Hepatocyte (in vitro differentiated cells): ENCODE results near the gene SMAD3. TPM values are rescaled to one million over a fixed set of nuclear protein-coding genes. Genes with fewer than 3 reads are reported as not detected.
A peak's percentile ranks its signal among the peaks of the same experiment; 100 is the strongest.

Experiments
- DNase-seq: peaks from one replicate; pipeline ENCODE4 v3.0.0-alpha.2; 2016; ENCODE audit warnings: low spot score
- H2AFZ ChIP-seq: fragments of 200-600 bp; sonication (generic); 2 replicates; pipeline ENCODE4 v1.6.0; 2016; ENCODE audit warnings: antibody characterized with exemption, mild to moderate bottlenecking
- H3K27ac ChIP-seq: fragments of 200-600 bp; sonication (generic); 2 replicates; pipeline ENCODE4 v1.5.1; 2016; ENCODE audit warnings: mild to moderate bottlenecking
- H3K27me3 ChIP-seq: fragments of 200-600 bp; sonication (generic); 2 replicates; pipeline ENCODE4 v1.6.1; 2016
- H3K36me3 ChIP-seq: fragments of 200-600 bp; sonication (generic); replicated peaks from 2 replicates; pipeline ENCODE4 v1.5.1; 2016; ENCODE audit warnings: low read depth; ENCODE audit not compliant: insufficient read depth
- H3K4me1 ChIP-seq: fragments of 200-600 bp; sonication (generic); 2 replicates; pipeline ENCODE4 v1.5.1; 2016; ENCODE audit warnings: mild to moderate bottlenecking, moderate library complexity; ENCODE audit not compliant: insufficient read depth
- H3K4me2 ChIP-seq: fragments of 200-600 bp; sonication (generic); 2 replicates; pipeline ENCODE4 v1.6.0; 2016
- H3K4me3 ChIP-seq: fragments of 200-600 bp; sonication (generic); 2 replicates; pipeline ENCODE4 v1.5.1; 2016; ENCODE audit warnings: mild to moderate bottlenecking
- H3K79me2 ChIP-seq: fragments of 200-600 bp; sonication (generic); 2 replicates; pipeline ENCODE4 v1.6.0; 2017; ENCODE audit warnings: mild to moderate bottlenecking
- H3K9me2 ChIP-seq: fragments of 200-600 bp; sonication (generic); replicated peaks from 2 replicates; pipeline ENCODE4 v1.6.0; 2017; ENCODE audit warnings: mild to moderate bottlenecking; ENCODE audit not compliant: insufficient read depth
- H3K9me3 ChIP-seq: fragments of 200-600 bp; sonication (generic); 2 replicates; pipeline ENCODE4 v1.5.1; 2016; ENCODE audit warnings: low read depth, mild to moderate bottlenecking
- H4K20me1 ChIP-seq: fragments of 200-600 bp; sonication (generic); 2 replicates; pipeline ENCODE4 v1.6.0; 2016; ENCODE audit warnings: mild to moderate bottlenecking; ENCODE audit not compliant: insufficient read depth, poor library complexity, severe bottlenecking
- EZH2 ChIP-seq: fragments of 200-600 bp; sonication (generic); IDR thresholded peaks from 2 replicates; pipeline ENCODE4 v1.6.1; 2016; ENCODE audit warnings: antibody characterized with exemption, mild to moderate bottlenecking, borderline replicate concordance
- EZH2phosphoT487 ChIP-seq: fragments of 200-600 bp; sonication (generic); IDR thresholded peaks from one replicate; pipeline ENCODE4 v1.6.1; 2018; ENCODE audit warnings: antibody characterized with exemption, mild to moderate bottlenecking, low read depth, moderate library complexity; ENCODE audit not compliant: unreplicated experiment, severe bottlenecking
- WGBS: methylation state at CpG from one replicate; pipeline ENCODE4 v1.1.6; 2016; ENCODE audit warnings: low lambda C conversion rate; ENCODE audit errors: missing lambda C conversion rate; 5-methylcytosine and 5-hydroxymethylcytosine counted together
- polyA plus RNA-seq: library from polyadenylated mRNA; unstranded; fragments of >200 nt; fragmentation: Nextera tagmentation; extraction: Ambion mirVana; gene quantifications from 2 replicates; pipeline ENCODE4 v1.2.1, GENCODE V29; 2016
- total RNA-seq: library from RNA; depleted of rRNA; stranded (reverse); fragments of >200 nt; gene quantifications from 2 replicates; pipeline ENCODE4 v1.2.3, GENCODE V29; 2014
- TF ChIP-seq, protein P1 (sequence below): fragments of 200-600 bp; sonication (generic); IDR thresholded peaks from 2 replicates; pipeline ENCODE4 v1.5.1; 2016; ENCODE audit warnings: antibody characterized with exemption, mild to moderate bottlenecking; ENCODE audit not compliant: poor library complexity

SMAD3 gene
- total and polyA plus RNA-seq, 2 experiments from 2014 or later = 24.7 to 32.2 TPM

DNA sequence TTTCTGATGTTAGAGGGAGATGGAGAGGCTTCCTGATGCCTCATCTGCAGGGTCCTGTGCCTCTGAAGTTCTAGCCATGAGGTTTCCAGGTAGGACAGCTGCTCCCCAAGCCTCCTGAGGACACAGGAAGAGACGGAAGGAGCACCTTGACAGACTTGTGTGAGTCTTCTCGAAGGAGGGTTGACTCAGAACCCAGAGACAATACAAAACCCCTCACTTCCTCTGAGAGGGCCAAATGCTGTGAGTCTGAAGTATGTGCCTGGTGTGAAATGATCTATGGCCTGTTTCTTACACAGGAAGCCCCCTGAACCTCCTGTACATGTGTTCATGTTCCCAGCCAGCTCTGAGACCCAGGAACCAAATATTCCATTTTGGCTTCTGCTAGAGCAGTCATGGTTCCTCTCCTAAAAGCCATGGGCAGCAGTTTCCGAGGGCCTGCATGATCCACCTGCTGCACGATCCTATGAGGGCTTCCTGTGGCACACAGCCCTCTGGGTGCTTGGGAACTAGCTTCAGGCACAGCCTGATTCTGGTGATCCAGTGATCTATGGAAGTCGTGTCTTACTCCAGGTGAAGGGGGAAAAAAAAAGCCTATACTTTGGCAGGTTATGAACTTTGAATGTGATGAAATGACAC lies 126.9 kb downstream of the SMAD3 start:
- TF ChIP-seq, protein P1, sequence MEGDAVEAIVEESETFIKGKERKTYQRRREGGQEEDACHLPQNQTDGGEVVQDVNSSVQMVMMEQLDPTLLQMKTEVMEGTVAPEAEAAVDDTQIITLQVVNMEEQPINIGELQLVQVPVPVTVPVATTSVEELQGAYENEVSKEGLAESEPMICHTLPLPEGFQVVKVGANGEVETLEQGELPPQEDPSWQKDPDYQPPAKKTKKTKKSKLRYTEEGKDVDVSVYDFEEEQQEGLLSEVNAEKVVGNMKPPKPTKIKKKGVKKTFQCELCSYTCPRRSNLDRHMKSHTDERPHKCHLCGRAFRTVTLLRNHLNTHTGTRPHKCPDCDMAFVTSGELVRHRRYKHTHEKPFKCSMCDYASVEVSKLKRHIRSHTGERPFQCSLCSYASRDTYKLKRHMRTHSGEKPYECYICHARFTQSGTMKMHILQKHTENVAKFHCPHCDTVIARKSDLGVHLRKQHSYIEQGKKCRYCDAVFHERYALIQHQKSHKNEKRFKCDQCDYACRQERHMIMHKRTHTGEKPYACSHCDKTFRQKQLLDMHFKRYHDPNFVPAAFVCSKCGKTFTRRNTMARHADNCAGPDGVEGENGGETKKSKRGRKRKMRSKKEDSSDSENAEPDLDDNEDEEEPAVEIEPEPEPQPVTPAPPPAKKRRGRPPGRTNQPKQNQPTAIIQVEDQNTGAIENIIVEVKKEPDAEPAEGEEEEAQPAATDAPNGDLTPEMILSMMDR = no peak
- TF ChIP-seq EZH2 = no peak
- no peak for TF ChIP-seq EZH2phosphoT487
- H3K4me2 ChIP-seq = no peak overlapping the region
- H3K9me2 ChIP-seq = no peaks in the 10 kb centered on the region
- H3K4me3 ChIP-seq = no peak overlapping the region
- no peak for DNase-seq
- H3K79me2 ChIP-seq = no peaks in the 10 kb centered on the region
- no peaks in the 10 kb centered on the region for H3K27me3 ChIP-seq
- peaks cover 4% of the 10 kb centered on the region for H3K36me3 ChIP-seq
- no peak overlapping the region for H2AFZ ChIP-seq
- H3K9me3 ChIP-seq = no peaks in the 10 kb centered on the region
- WGBS = 94% methylated on average over 5 of the region's 5 CpGs
- H3K4me1 ChIP-seq = peaks cover 35% of the 10 kb centered on the region
- H4K20me1 ChIP-seq = no peaks in the 10 kb centered on the region
- peak overlapping the region; percentile 49 for H3K27ac ChIP-seq

DNA sequence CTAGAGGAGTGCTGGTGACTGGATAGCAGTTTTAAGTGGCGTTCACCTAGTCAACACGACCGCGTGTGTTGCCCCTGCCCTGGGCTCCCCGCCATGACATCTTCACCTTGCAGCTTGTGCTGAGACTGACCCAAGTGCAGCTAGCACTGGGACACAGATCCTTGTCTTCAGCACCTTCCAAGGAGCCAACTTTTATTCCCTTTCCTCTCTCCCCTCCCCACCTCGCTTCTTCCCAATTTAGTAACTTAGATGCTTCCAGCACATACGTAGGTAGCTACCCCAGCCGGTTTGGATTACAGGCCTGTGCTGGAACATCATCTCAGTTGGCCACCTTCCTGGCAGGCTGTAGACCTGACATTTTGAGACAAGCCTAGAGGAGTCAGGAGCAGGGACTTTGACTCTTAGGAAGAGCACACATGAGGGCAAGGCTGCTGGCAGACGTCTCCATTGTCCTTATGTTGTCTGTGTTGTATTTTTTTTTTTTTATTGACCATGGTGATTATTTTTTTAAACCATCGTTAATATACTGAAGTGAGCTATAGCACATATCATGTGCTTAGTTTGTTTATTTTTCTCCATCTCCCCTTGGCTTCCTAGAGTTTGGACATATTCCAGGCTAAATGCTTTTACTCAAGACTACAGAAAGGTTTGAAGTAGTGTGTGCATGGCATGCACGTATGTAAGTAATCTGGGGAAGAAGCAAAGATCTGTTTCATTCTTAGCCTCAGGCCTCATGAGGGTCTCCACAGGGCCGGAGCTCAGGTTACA lies 128.0 kb downstream of the SMAD3 start:
- Histone ChIP-seq H2AFZ (no peak overlapping the region), H3K9me2 (no peaks in the 10 kb centered on the region), H3K4me3 (no peak overlapping the region), H3K36me3 (peaks cover 4% of the 10 kb centered on the region), H3K9me3 (no peaks in the 10 kb centered on the region), H3K27me3 (no peaks in the 10 kb centered on the region), H3K27ac (peak overlapping the region; percentile 71), H4K20me1 (no peaks in the 10 kb centered on the region), H3K4me1 (peaks cover 38% of the 10 kb centered on the region), H3K79me2 (no peaks in the 10 kb centered on the region), H3K4me2 (no peak overlapping the region)
- TF ChIP-seq, protein P1 = no peak
- TF ChIP-seq EZH2 (no peak), EZH2phosphoT487 (no peak)
- peak; percentile 43 for DNase-seq
- 63% methylated on average over 12 of the region's 12 CpGs for WGBS

DNA sequence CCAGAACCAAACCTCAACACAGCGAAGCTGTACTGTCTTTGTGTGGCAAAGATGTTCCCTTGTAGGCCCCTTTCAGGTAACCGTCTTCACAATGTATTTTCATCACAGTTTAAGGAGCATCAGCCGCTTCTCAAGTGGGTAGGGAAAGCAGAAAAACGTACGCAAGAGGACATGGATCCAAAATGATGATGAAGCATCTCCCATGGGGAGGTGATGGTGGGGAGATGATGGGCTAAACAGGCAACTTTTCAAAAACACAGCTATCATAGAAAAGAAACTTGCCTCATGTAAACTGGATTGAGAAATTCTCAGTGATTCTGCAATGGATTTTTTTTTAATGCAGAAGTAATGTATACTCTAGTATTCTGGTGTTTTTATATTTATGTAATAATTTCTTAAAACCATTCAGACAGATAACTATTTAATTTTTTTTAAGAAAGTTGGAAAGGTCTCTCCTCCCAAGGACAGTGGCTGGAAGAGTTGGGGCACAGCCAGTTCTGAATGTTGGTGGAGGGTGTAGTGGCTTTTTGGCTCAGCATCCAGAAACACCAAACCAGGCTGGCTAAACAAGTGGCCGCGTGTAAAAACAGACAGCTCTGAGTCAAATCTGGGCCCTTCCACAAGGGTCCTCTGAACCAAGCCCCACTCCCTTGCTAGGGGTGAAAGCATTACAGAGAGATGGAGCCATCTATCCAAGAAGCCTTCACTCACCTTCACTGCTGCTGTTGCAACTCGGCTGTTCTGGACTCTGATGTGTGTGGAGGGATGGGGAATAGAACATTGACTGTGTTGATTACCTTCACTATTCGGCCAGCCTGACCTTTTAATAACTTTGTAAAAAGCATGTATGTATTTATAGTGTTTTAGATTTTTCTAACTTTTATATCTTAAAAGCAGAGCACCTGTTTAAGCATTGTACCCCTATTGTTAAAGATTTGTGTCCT lies 129.0 kb downstream of the SMAD3 start:
- WGBS = 87% methylated on average over 9 of the region's 9 CpGs
- H3K27me3 ChIP-seq = no peaks in the 10 kb centered on the region
- H3K4me1 ChIP-seq = peaks cover 31% of the 10 kb centered on the region
- no peak for DNase-seq
- H3K9me2 ChIP-seq = no peaks in the 10 kb centered on the region
- no peaks in the 10 kb centered on the region for H3K9me3 ChIP-seq
- H4K20me1 ChIP-seq = no peaks in the 10 kb centered on the region
- no peak overlapping the region for H2AFZ ChIP-seq
- no peak overlapping the region for H3K4me2 ChIP-seq
- no peaks in the 10 kb centered on the region for H3K79me2 ChIP-seq
- H3K27ac ChIP-seq = peak overlapping the region; percentile 71
- peaks cover 4% of the 10 kb centered on the region for H3K36me3 ChIP-seq
- H3K4me3 ChIP-seq = no peak overlapping the region
- TF ChIP-seq EZH2 (no peak), EZH2phosphoT487 (no peak)
- TF ChIP-seq, protein P1 = no peak
